Type B pancreatic cell (in vitro differentiated cells): ENCODE measurements around the gene FGFRL1. TPM values are rescaled to one million over a fixed set of nuclear protein-coding genes. Genes with fewer than 3 reads are reported as not detected.

Source experiments
- DNase-seq: peaks from one replicate; pipeline ENCODE4 v3.0.0; 2021; ENCODE audit warnings: mixed read lengths; ENCODE audit not compliant: unreplicated experiment; ENCODE audit errors: extremely low spot score
- H3K27ac Mint-ChIP-seq: 2 replicates; pipeline ENCODE4 v1.8.0; 2021; ENCODE audit warnings: mild to moderate bottlenecking, mixed read lengths
- H3K27me3 Mint-ChIP-seq: 2 replicates; pipeline ENCODE4 v1.8.0; 2021; ENCODE audit warnings: mixed read lengths
- H3K36me3 Mint-ChIP-seq: 2 replicates; pipeline ENCODE4 v1.8.0; 2021; ENCODE audit warnings: mixed read lengths
- H3K4me1 Mint-ChIP-seq: one replicate; pipeline ENCODE4 v1.8.0; 2021; ENCODE audit warnings: mixed read lengths; ENCODE audit not compliant: unreplicated experiment
- H3K4me3 Mint-ChIP-seq: 2 replicates; pipeline ENCODE4 v1.8.0; 2021; ENCODE audit warnings: mild to moderate bottlenecking, mixed read lengths
- H3K9me3 Mint-ChIP-seq: 2 replicates; pipeline ENCODE4 v1.8.0; 2021; ENCODE audit warnings: mixed read lengths
- total RNA-seq: library from RNA; stranded (reverse); gene quantifications from 2 replicates; pipeline ENCODE4 v1.2.1, GENCODE V29; 2021; ENCODE audit warnings: low replicate concordance
- TF ChIP-seq, protein P1 (sequence below): fragments of 200-600 bp; sonication (generic); conservative IDR thresholded peaks from 2 replicates; pipeline ENCODE4 v1.5.0; 2021; ENCODE audit warnings: antibody characterized with exemption, mild to moderate bottlenecking

FGFRL1 gene
- total RNA-seq, 1 donor from 2014 or later, result 30.9 TPM

DNA sequence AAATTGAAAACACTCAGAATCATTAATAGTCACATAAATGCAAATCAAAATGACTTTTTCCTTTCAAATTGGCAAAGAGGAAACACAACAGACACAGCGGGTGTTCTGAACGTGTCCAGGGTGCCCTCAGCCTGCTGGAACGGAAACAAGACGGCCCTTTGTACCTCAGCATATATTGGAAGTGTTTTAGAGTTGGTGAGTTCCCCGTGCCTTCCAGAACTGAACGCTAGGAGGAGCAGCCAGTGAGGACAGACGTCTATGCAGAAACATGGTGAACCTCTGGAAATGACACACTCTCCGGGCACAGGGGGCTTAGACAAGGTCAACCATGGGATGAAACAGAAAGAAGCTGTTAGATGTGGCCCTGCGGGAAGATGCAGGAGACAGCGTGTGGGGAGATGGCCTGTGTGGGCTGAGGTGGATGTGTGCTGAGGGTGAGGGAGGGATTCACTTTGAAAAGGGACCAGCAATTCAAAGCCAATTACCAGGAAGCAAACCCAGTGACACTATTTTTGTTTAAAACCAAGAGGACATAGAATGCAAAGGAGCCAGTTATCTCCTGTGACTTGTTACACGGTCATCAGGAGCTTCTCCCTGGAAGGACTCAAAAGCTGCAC lies 61.5 kb downstream of the FGFRL1 start:
- TF ChIP-seq, protein P1, sequence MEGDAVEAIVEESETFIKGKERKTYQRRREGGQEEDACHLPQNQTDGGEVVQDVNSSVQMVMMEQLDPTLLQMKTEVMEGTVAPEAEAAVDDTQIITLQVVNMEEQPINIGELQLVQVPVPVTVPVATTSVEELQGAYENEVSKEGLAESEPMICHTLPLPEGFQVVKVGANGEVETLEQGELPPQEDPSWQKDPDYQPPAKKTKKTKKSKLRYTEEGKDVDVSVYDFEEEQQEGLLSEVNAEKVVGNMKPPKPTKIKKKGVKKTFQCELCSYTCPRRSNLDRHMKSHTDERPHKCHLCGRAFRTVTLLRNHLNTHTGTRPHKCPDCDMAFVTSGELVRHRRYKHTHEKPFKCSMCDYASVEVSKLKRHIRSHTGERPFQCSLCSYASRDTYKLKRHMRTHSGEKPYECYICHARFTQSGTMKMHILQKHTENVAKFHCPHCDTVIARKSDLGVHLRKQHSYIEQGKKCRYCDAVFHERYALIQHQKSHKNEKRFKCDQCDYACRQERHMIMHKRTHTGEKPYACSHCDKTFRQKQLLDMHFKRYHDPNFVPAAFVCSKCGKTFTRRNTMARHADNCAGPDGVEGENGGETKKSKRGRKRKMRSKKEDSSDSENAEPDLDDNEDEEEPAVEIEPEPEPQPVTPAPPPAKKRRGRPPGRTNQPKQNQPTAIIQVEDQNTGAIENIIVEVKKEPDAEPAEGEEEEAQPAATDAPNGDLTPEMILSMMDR, result peak; percentile 79
- H3K27me3 Mint-ChIP-seq, result peaks cover 22% of the 10 kb centered on the region
- no peak for DNase-seq
- peaks cover 4% of the 10 kb centered on the region for H3K4me1 Mint-ChIP-seq
- H3K4me3 Mint-ChIP-seq, result no peak overlapping the region
- no peak overlapping the region for H3K27ac Mint-ChIP-seq
- H3K36me3 Mint-ChIP-seq, result no peaks in the 10 kb centered on the region
- H3K9me3 Mint-ChIP-seq, result no peaks in the 10 kb centered on the region

DNA sequence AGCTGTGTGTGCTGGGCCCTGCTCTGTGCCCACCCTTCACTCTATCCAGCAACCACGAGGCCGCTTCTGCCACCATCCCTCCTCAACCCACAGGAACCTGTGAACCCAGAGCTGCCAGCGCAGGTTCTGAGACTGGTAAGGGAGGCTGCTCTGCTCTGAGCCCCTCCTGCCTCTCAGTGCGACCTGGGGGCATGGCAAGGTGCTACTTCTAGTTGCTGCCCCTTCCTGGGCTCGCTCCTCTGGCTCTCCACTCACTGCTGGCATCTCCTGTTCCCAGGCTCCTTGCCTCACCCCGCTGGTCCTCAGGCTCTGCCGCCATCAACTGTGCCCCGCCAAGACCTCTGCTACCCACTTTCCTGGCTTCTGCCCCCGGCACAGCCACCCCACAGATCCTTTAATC lies 62.7 kb downstream of the FGFRL1 start:
- no peaks in the 10 kb centered on the region for H3K36me3 Mint-ChIP-seq
- H3K4me1 Mint-ChIP-seq, result peaks cover 4% of the 10 kb centered on the region
- no peak overlapping the region for H3K4me3 Mint-ChIP-seq
- TF ChIP-seq, protein P1, result no peak
- DNase-seq, result no peak
- no peaks in the 10 kb centered on the region for H3K9me3 Mint-ChIP-seq
- H3K27me3 Mint-ChIP-seq, result peaks cover 16% of the 10 kb centered on the region
- no peak overlapping the region for H3K27ac Mint-ChIP-seq

DNA sequence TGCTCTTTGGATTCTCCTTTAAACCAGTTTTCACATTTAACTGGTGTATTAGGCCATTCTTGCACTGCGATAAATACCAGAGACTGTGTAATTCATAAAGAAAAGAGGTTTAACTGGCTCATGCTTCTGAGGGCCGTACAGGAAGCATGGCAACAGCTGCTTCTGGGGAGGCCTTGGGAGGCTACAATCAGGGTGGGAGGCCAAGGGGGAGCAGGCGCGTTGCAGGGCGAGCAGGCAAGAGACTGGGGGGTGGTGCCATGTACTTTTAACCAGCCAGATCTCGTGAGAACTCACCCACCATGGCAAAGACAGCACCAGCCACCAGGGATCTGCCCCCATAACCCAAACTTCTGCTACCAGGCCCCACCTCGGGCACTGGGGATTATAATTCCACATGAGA lies 63.8 kb downstream of the FGFRL1 start:
- Mint-ChIP-seq H3K4me1 (peaks cover 4% of the 10 kb centered on the region), H3K27me3 (peaks cover 19% of the 10 kb centered on the region), H3K9me3 (no peaks in the 10 kb centered on the region), H3K36me3 (no peaks in the 10 kb centered on the region), H3K27ac (no peak overlapping the region), H3K4me3 (no peak overlapping the region)
- TF ChIP-seq, protein P1, result no peak
- no peak for DNase-seq

DNA sequence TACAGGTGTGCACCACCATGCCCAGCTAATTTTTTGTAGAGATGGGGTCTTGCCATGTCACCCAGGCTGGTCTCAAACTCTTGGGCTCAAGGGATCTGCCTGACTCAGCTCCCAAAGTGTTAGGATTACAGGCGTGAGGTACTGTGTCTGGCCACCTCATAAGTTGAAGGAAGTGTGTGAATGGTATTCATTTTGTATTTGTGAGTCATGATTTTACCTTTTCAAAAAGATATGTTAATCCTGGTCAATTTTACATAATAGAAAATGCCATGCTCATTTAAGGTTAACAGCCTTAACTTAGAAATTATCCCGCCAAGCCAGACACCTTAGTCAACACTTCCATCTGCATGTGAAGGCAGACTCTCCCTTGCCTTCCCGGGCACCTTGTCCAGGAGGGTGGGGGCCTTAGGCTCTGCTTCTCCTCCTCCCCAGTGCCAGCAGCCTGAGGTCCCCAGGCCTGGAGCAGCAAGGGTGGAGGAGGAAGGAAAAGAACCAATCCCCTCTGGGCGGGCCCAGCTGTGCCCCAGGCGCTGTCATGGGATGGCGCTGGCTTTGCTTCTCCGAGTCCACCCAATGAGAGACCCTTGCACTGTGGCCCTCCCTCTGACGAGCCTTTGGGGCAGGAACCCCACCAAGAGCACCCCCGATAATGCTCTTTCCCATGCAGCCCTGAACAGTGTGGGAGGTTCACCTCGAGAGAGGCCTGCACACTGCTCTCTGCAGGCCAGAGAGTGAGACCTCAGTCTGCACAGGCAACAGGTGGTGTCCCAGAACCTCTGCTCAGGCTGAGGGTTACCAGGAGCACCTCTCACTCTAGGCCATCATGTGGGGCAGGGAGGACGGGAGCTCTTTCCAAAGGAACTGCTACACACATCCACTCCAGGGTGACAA lies 64.6 kb downstream of the FGFRL1 start:
- Mint-ChIP-seq H3K4me3 (no peak overlapping the region), H3K4me1 (peaks cover 4% of the 10 kb centered on the region), H3K27ac (no peak overlapping the region), H3K9me3 (no peaks in the 10 kb centered on the region), H3K27me3 (peaks cover 21% of the 10 kb centered on the region), H3K36me3 (no peaks in the 10 kb centered on the region)
- no peak for DNase-seq
- TF ChIP-seq, protein P1, result no peak

Other genes starting within 250 kb of the FGFRL1 start
- gene CPLX1, start 185.5 kb upstream of the FGFRL1 start, total RNA-seq, result 3.7 and 5.6 TPM in 2 replicates
- gene GAK, start 79.3 kb upstream of the FGFRL1 start, total RNA-seq, result 97.1 and 115 TPM in 2 replicates
- 21.4 and 33.6 TPM in 2 replicates for gene TMEM175, start 79.2 kb upstream of the FGFRL1 start, total RNA-seq
- gene DGKQ, start 38.1 kb upstream of the FGFRL1 start, total RNA-seq, result 17.0 and 21.2 TPM in 2 replicates
- gene IDUA, start 24.6 kb upstream of the FGFRL1 start, total RNA-seq, result 20.7 and 37.2 TPM in 2 replicates
- 2.8 and 3.8 TPM in 2 replicates for gene SLC26A1, start 18.2 kb upstream of the FGFRL1 start, total RNA-seq
- gene RNF212, start 101.9 kb downstream of the FGFRL1 start, total RNA-seq, result 3.0 and 3.5 TPM in 2 replicates
- gene SPON2, start 161.0 kb downstream of the FGFRL1 start, total RNA-seq, result 8.8 and 10.4 TPM in 2 replicates
- 147 and 165 TPM in 2 replicates for gene CTBP1, start 237.5 kb downstream of the FGFRL1 start, total RNA-seq